GM19397 (cell line): ENCODE results near the gene SURF4.

Experiments used
- ATAC-seq: cut with Tn5 transposase; IDR thresholded peaks from one replicate; pipeline ENCODE4 v1.9.1; 2021; ENCODE audit warnings: mild to moderate bottlenecking, moderate library complexity; ENCODE audit not compliant: unreplicated experiment

SURF4 gene

DNA sequence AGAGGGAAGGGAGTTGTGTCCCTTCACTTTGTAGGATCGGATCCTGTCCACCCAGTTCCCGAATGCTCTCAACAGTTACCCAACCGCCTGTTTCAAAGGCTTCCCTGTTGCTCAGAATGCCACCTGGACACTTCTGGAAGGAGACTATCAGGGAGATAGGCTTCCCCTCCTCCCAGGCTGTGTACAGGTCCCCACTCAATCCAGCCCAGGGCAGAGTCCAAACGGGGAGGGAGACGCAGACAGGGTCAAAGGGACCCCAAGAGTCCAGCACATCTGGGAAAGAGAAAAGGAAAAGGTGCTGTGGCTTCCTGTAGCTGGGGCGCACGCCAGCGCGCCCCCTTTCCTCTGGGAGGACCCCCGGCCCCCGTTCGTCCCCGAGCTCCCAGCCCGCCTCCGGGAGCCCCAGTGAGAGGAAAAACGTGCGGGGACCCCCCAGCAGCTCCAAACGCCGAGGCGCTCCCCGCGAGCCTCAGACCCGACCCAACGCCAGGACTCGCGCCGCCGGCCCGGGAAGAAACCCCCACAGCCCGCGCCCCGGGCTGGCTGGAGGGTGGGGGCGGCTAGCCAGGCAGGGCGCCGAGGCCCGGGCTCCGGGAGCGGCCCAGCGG is 640 bp downstream of the SURF4 start:
- ATAC-seq, result peak; percentile 5

- no peak for ATAC-seq
Measured at GRCh38 chr9:133374612-133375115, 1.2 kb downstream of the SURF4 start.

GRCh38 chr9:133372144-133372543 is 3.7 kb downstream of the SURF4 start:
- ATAC-seq, result no peak

DNA sequence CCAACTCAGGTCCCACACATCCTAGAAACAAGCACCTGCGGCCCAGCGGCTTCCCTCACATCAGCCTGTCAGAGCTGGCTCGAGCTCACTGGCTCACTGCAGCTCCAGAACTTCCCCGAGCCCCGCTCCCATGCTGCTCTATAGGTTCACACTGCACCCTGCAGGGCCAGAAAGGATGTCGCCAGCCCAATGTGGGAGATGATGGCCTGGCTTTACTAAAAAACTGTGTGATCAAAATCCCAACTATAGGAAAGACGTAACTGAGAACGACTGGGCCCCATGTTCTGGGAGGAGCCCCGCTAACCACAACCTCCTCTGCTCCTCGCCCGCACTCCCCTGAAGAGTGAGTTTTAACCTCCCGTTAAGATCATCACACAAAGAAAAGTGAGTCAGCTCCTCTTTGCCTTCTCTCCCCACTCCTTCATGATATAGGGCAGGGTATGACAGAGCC is 4.6 kb downstream of the SURF4 start:
- ATAC-seq, result no peak

DNA sequence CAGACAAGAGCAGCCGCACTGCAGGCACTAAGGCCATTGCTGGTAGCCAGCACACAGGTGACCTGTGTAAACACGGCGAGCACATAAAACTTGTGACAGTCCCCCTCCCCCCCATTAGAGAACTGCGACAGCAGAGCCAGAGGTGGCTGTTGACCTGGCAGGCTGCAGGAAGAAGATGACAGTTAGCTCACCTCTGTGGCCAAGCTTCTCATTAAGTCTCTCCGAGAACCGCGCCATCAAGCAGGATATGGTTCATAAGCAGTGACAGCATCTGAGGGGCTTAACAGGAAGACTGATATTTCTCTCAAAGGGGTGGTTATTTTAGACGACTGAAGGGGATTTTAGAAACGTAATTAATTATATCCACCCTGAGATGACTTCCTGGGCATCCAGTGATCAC is 5.2 kb downstream of the SURF4 start:
- ATAC-seq, result no peak

GRCh38 chr9:133369933-133370332 is 5.9 kb downstream of the SURF4 start:
- ATAC-seq, result no peak

- ATAC-seq, result no peak
Measured at GRCh38 chr9:133369422-133369821, 6.4 kb downstream of the SURF4 start.

DNA sequence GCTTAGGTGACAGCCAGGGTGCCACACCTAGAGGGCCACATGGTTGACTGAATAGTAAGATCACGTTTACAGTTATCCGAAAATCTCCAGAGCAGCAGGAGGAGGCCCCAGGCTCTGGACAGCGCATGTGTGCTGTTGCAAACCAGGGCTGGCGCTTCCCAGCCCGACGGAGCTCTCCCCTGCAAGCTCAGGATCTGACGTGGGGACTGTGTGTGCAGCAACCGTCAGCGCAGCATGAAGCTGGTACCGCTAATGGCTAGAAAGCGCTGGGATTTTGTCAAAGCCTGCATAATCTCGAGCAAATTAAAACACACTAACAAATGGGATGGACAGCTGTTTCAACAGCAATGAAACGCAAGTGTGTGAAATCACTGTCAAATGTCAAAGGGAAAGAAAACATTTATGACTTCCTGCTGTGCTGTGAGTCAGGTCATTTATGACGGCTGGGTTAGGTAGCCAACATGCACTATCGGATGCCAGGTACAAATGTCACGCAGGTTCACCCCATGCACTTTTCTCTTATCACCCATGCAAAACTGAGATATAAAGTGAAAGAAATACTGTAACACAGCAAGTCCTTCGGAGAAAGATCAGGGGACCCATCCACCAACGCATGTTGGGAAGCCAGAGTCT is 7.5 kb downstream of the SURF4 start:
- ATAC-seq, result no peak

DNA sequence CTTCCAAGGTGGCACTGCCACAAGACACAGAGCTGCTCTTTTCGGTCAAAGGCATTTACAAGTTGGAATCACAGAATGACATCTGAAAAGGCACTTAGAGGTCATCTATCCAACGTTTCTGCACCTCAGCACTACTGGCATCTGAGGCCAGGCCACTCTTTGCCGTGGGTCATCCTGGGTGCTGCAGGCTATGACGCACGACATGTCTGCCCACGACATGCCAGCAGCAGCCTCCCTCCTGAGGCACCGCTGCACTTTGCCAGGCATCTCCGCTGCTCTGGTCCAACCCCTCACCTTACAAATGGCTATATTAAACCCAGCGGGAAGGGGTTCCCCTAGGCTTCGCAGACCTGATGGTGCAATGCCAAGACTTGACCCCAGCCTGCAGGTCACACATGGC is 8.1 kb downstream of the SURF4 start:
- no peak for ATAC-seq

GRCh38 chr9:133367221-133367620 is 8.6 kb downstream of the SURF4 start:
- ATAC-seq, result no peak

DNA sequence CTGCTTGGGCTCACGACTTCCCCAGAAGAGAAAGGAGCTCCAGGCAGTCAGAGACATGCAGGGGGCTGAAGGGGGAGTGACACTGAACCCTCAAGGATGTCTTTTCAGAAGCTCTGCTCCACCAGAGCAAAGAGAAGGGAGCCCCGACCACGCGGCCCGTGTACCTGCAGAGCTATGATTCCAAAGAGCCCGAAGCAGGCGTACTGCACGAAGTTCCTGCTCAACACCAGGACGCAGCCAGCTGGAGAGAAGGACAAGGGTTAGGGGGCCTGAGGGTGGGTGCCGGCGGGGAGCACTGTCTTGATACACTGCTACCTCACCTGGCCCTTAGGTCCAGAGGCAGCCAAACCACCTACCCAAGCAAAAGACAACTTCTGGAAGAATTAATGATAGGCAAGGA is 9.4 kb downstream of the SURF4 start:
- no peak for ATAC-seq

DNA sequence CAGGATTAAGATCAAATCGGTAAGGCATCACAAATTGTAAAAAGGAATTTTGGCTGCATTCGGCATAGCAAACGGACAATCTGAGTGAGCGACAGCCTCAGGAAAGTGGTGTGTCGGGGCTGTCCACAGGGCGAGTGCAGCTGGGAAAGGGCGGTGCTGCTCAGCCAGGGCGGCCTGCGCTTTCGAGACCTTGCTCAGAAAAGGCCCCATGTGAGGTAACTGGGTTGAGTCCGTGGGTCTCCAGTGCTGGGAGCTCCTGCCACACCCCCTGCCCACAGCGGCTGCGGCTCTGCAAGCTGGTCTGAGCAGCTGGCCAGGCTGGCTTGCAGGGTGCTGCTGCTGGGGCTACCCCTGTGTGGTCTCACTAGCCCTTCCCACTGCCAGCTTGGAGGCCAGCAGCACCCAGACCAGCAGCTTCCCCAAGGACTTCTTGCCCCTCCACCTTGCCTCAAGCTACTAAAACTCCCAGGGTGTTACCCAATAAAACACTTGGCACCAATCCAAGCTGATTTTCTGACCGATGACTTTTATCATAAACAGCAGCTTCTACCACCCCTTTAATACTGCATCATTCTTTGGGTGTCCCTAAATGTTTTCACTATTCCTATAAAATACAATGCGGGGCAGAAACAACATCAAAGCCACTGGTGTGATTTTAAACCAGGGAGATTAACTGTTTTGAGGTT is 13.4 kb downstream of the SURF4 start:
- ATAC-seq, result no peak

GRCh38 chr9:133361507-133362092 is 14.3 kb downstream of the SURF4 start:
- ATAC-seq, result no peak

DNA sequence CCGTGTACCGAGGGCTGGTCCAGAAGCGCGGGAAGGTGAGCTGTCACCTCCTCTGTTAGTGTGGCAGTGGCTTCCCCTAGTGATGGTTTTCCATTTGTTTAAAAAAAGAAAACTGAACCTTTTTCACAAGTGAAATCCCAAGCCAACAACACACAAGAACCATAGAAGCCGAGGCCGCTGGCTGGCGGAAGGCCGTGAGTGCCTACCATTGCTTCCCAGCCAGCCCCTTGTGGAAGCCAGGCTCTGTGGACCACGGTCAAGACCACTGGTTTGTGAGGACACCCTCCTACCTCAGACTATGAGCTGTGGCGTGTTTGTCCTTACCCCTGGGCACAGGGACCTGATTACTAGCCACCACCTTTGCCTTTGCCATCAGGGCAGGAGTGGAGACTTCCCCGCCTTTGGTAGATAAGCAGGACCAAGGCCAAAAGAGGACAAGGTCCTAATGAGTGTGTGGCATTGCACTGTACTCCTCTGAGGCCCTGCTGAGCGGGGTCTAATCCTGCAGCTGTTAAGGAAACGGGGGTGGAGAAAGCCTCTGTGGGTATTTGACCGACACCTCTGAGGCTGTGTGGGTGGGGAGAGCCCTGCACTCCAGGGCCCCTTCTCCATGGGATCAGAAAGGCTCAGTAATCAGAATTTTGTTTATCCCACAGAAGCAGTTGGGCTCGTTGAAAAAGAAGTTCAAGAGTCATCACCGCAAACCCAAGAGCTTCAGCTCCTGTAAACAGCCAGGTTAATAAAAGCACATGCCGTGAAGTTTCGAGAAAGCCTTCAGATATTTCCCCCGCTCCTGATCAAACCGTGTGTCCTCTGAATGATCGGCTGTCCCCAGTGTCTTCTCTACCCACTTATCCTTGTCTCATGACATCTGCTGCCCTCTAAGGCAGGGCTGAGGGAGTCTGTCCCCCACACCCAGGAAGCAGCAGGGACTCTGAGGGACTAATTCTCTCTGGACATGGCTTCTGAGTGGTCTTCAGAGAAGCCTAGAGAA is 15.2 kb downstream of the SURF4 start:
- ATAC-seq, result no peak

GRCh38 chr9:133359399-133360175 is 16.3 kb downstream of the SURF4 start:
- ATAC-seq, result no peak

DNA sequence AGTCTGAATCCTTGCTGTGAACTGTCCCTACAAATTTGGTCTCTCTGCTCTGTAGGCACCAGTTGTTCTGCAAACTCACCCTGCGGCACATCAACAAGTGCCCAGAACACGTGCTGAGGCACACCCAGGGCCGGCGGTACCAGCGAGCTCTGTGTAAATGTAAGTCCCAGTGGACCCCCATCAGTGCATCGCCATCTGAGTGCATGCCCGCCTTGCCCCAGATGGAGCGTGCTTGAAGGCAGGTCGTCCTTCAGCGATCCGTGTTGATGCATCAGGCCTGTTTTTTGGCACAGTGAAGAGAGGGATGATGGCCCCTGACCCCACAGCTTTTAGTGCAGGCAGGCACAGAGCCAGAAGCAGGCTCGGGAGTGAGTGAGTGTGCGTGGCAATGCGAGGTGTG is 18.2 kb downstream of the SURF4 start:
- no peak for ATAC-seq

DNA sequence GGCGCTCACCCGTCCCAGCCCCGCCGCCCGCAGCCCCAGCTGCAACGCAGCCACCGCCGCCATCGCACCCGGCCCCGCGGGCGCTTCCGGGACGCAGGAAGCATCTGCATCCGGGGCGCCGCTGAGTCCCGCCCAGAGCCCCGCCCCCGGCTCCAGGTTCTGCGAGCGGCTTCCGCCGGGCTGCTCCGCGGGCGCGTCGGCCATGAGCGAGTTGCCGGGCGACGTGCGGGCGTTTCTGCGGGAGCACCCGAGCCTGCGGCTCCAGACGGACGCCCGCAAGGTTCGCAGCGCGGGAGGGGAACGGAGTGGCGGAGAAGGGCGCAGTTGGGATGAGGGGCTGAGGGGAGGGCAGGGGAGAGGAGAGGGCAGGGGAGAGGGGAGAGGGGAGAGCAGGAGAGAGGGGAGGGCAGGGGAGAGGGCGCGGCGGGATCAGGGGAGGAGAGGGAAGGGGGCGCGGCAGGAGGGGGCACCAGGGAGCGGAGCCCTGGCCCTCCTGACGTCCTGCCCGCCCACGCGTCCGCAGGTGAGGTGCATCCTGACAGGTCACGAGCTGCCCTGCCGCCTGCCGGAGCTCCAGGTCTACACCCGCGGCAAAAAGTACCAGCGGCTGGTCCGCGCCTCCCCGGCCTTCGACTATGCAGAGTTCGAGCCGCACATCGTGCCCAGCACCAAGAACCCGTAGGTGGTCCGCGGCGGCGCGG is 19.3 kb downstream of the SURF4 start, which contains the start of the genes SURF1 and SURF2:
Gene SURF1 (minus strand): TSS at position 97 of the 701 bp plus-strand sequence. CDS start 34 bp downstream, at position 63.
Gene SURF2 (plus strand): TSS at position 160 of the 701 bp plus-strand sequence. CDS start 43 bp downstream, at position 203.
- ATAC-seq, result peak; percentile 70

DNA sequence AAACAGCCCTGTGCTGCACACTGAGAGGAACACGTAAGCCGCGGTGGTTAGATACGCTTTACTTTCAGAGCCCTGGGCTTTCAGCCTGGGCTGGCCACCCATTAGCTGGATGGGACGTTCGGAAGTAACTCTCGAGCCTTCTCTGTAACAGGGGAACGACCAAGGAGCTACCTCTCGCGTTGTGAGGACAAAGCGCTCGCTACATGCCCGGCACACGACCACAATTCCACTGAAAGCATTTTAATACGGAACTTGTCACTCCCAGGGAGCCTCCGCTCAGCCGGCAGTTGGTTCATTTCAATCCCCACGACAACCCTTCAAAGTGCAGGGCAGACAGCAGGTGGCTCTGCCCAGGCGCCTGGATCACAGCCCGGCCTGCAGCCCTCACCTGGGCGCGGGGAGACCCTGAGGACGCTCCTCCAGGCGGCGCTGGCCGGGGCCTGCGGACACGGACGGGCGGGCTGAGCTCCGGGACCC is 19.9 kb downstream of the SURF4 start:
- peak; percentile 30 for ATAC-seq

DNA sequence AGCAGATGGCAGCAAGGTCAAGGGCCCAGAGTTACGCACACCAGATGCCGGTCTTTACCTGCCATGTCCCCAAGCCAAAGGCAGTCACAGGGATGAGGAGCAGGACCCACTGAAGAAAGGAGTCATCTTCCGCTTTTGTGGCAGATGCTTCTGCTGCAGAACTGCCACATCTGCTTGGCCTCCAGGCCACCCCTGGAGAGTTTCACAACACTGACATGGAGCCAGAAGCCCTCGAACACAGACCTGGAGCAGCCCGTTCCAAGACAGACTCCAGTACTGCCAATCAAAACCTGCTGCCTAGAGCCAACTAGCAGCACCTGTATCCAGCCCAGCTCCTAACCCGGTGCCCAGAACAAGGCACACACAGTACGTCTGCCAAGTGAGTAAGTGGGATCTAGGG is 21.1 kb downstream of the SURF4 start:
- no peak for ATAC-seq
